Activated CD8-positive, alpha-beta T cell treated with anti-CD3 and anti-CD28 coated beads for 36 hours (primary cell): Measurements from ENCODE around the gene ITGB1BP1. TPM values are rescaled to one million over a fixed set of nuclear protein-coding genes. Genes with fewer than 3 reads are reported as not detected.
A peak's percentile ranks its signal among the peaks of the same experiment; 100 is the strongest.

Experiments used
- ATAC-seq: fragments of 200-7000 bp; cut with Tn5 transposase; one replicate; pipeline ENCODE4 v1.10.0; 2021; ENCODE audit warnings: mild to moderate bottlenecking, moderate library complexity
- CTCF ChIA-PET: fragments of 350-600 bp; sonication (Branson Sonifier 250); formaldehyde crosslinking; loops from one replicate; lab custom pipeline; 2021; ENCODE audit warnings: antibody characterized with exemption; lab: Charles Lee
- POLR2A ChIA-PET: fragments of 350-600 bp; sonication (Branson Sonifier 250); formaldehyde crosslinking; loops from one replicate; lab custom pipeline; 2021; ENCODE audit warnings: antibody characterized with exemption; lab: Charles Lee
- DNase-seq: peaks from one replicate; pipeline ENCODE4 v3.0.0-alpha.2; 2020
- H3K27ac Mint-ChIP-seq: one replicate; pipeline ENCODE4 v1.8.0; 2021; ENCODE audit warnings: mild to moderate bottlenecking, mixed read lengths
- H3K27me3 Mint-ChIP-seq: one replicate; pipeline ENCODE4 v1.8.0; 2021; ENCODE audit warnings: mixed read lengths
- H3K36me3 Mint-ChIP-seq: one replicate; pipeline ENCODE4 v1.8.0; 2021; ENCODE audit warnings: low read depth, mixed read lengths
- H3K4me1 Mint-ChIP-seq: one replicate; pipeline ENCODE4 v1.8.0; 2021; ENCODE audit warnings: low read depth, mixed read lengths
- H3K4me3 Mint-ChIP-seq: one replicate; pipeline ENCODE4 v1.8.0; 2021; ENCODE audit warnings: mild to moderate bottlenecking, moderate library complexity, mixed read lengths
- H3K9me3 Mint-ChIP-seq: one replicate; pipeline ENCODE4 v1.8.0; 2021; ENCODE audit warnings: mixed read lengths
- intact Hi-C: fragments of 100-400 bp; cut with micrococcal nuclease; formaldehyde crosslinking; loops from one replicate; pipeline ENCODE4 v1.10.0; 2022
- total RNA-seq, 2 experiments: library from RNA; stranded (reverse); gene quantifications; one replicate each; pipeline ENCODE4 v1.2.3, GENCODE V29; 2021
- TF ChIP-seq, protein P1 (sequence below): fragments of 200-600 bp; IDR thresholded peaks from one replicate; pipeline ENCODE4 v1.8.0; 2022; ENCODE audit warnings: antibody characterized with exemption, mild to moderate bottlenecking

The ITGB1BP1 gene
- total RNA-seq, 2 experiments from 2014 or later: 111 to 117 TPM

DNA sequence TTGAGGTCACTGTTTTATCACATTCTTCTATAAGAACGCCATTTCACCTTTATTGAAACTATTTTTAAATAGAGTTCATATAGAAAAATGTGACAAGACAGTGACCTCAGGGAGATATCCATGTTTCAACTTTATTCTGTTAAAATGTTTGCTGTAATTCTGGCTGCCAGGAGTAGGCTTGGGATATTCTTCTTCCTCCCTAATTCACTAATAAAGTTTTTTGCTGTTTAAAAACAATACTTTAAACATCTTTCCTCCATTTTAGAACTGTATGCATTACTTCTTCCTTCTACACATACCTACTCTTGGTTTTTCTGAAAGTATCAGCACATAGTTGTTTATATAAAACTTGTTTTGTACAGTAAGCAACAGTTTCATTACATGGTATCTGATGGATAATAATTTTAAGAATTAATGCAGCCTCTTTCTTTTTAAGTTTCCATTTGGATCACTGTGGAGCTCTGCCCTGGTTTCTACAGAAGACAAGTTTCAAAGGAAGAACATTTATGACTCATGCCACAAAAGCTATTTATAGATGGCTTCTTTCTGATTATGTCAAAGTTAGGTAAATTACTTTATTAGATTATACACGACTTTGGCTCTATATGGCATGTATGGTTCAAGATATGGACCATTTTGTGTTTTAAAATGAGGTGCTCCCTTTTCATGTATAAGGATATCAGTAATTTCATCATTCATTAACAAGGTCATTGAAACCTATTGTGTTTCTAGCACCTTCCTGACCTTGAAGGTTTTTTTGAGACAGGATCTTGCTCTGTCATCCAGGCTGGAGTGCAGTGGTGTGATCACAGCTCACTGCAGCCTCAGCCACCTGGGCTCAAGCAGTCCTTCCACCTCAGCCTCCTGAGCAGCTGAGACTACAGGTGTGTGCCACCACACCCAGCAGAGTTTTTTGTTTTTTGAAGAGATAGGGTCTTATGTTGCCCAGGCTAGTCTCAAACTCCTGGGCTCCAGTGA, 7.3 kb upstream of the ITGB1BP1 start:
- ChIA-PET CTCF (interaction anchor here (1.9 kb wide), 1 partner anchor 13 kb away, joined by 6 read pairs; no protein-coding TSS in a partner anchor), POLR2A (interaction anchor here (0.9 kb wide), 1 partner anchor 43 kb away, joined by 3 read pairs; the partner anchor contains the start of gene IAH1)
- Mint-ChIP-seq H3K4me1 (peaks cover 19% of the 10 kb centered on the region), H3K4me3 (no peak overlapping the region), H3K27ac (peak overlapping the region; percentile 83), H3K9me3 (no peaks in the 10 kb centered on the region), H3K27me3 (no peaks in the 10 kb centered on the region), H3K36me3 (peaks cover 39% of the 10 kb centered on the region)
- ATAC-seq (peak; percentile 55), DNase-seq (no peak)
- TF ChIP-seq, protein P1, sequence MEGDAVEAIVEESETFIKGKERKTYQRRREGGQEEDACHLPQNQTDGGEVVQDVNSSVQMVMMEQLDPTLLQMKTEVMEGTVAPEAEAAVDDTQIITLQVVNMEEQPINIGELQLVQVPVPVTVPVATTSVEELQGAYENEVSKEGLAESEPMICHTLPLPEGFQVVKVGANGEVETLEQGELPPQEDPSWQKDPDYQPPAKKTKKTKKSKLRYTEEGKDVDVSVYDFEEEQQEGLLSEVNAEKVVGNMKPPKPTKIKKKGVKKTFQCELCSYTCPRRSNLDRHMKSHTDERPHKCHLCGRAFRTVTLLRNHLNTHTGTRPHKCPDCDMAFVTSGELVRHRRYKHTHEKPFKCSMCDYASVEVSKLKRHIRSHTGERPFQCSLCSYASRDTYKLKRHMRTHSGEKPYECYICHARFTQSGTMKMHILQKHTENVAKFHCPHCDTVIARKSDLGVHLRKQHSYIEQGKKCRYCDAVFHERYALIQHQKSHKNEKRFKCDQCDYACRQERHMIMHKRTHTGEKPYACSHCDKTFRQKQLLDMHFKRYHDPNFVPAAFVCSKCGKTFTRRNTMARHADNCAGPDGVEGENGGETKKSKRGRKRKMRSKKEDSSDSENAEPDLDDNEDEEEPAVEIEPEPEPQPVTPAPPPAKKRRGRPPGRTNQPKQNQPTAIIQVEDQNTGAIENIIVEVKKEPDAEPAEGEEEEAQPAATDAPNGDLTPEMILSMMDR: no peak
- intact Hi-C loops: no loop called here

GRCh38 chr2:9428965-9429577, 5.7 kb upstream of the ITGB1BP1 start:
- DNase-seq (no peak), ATAC-seq (no peak)
- intact Hi-C loops: no loop called here
- H3K36me3 Mint-ChIP-seq: peaks cover 35% of the 10 kb centered on the region
- no peaks in the 10 kb centered on the region for H3K9me3 Mint-ChIP-seq
- H3K27me3 Mint-ChIP-seq: no peaks in the 10 kb centered on the region
- no peak overlapping the region for H3K4me3 Mint-ChIP-seq
- ChIA-PET POLR2A (no interaction called here), CTCF (interaction anchor here (1.9 kb wide), 1 partner anchor 15 kb away, joined by 6 read pairs; no protein-coding TSS in a partner anchor)
- peaks cover 19% of the 10 kb centered on the region for H3K4me1 Mint-ChIP-seq
- TF ChIP-seq, protein P1: no peak
- no peak overlapping the region for H3K27ac Mint-ChIP-seq

GRCh38 chr2:9424447-9425164, 1.3 kb upstream of the ITGB1BP1 start:
- H3K27me3 Mint-ChIP-seq: no peaks in the 10 kb centered on the region
- TF ChIP-seq, protein P1: no peak
- DNase-seq (peak; percentile 16), ATAC-seq (no peak)
- CTCF ChIA-PET: no interaction called here
- H3K9me3 Mint-ChIP-seq: no peaks in the 10 kb centered on the region
- H3K36me3 Mint-ChIP-seq: peaks cover 23% of the 10 kb centered on the region
- no peak overlapping the region for H3K27ac Mint-ChIP-seq
- POLR2A ChIA-PET: interaction anchor here (0.6 to 1.2 kb wide), 4 partner anchors 42 to 1976 kb away, joined by 3 to 4 read pairs (median 3); partner anchors contain the start of gene ADAM17
- intact Hi-C loops: no loop called here
- no peak overlapping the region for H3K4me3 Mint-ChIP-seq
- peaks cover 27% of the 10 kb centered on the region for H3K4me1 Mint-ChIP-seq

DNA sequence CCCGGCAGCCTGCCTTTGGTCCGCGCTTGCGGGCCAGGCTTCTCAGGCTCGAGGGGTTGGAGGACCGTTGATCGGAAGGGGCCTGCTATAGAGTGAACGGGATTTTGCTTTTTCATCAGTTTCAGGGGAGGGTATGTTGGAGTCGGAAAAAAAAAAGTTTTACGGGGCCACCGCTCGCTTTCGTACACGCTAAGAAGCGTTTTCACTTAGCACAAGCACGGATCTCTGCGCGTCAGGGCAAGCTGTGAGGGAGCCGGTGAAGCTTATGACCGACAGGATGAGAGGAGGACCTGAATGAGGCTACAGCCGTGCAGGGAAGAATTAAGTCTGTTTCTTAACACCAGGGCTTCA, 569 bp upstream of the ITGB1BP1 start:
- H3K36me3 Mint-ChIP-seq: peaks cover 20% of the 10 kb centered on the region
- TF ChIP-seq, protein P1: no peak
- CTCF ChIA-PET: no interaction called here
- H3K4me3 Mint-ChIP-seq: no peak overlapping the region
- DNase-seq (peak; percentile 50), ATAC-seq (peak; percentile 10)
- H3K4me1 Mint-ChIP-seq: peaks cover 29% of the 10 kb centered on the region
- no peaks in the 10 kb centered on the region for H3K27me3 Mint-ChIP-seq
- no peak overlapping the region for H3K27ac Mint-ChIP-seq
- intact Hi-C loops: no loop called here
- POLR2A ChIA-PET: interaction anchor here (0.6 to 2.5 kb wide), 6 partner anchors 10 to 1976 kb away, joined by 3 to 19 read pairs (median 3); partner anchors contain the start of genes ADAM17 and IAH1
- no peaks in the 10 kb centered on the region for H3K9me3 Mint-ChIP-seq
